Adrenal gland (tissue), 12 donors: ENCODE results near the gene TBXA2R. TPM values are rescaled to one million over a fixed set of nuclear protein-coding genes. Genes with fewer than 3 reads are reported as not detected.

Experiments used
- DNase-seq, 7 donors: peaks; one replicate each; pipeline ENCODE4 v3.0.0-alpha.2; 2019 to 2020
- H3K27ac ChIP-seq, 5 donors: fragments of 200-600 bp; sonication (generic) in 4 of 5; 1 replicate in 3 of 5; 2 replicates in 2 of 5; pipeline versions ENCODE4 v1.5.1 to v1.8.0; 2016 to 2020; ENCODE audit warnings: mild to moderate bottlenecking in 1 of 5
- H3K27me3 ChIP-seq: fragments of 200-600 bp; 2 replicates; pipeline ENCODE4 v1.8.0; 2021
- H3K36me3 ChIP-seq, 2 donors: fragments of 200-600 bp; replicated peaks in 1 of 2; 1 replicate in 1 of 2; 2 replicates in 1 of 2; pipeline versions ENCODE4 v1.5.1 to v1.8.0; 2018 to 2022
- H3K4me1 ChIP-seq, 2 donors: fragments of 200-600 bp; replicated peaks in 1 of 2; 1 replicate in 1 of 2; 2 replicates in 1 of 2; pipeline versions ENCODE4 v1.5.1 to v1.8.0; 2018 to 2021
- H3K4me3 ChIP-seq, 4 donors: fragments of 200-600 bp; sonication (generic) in 3 of 4; one replicate each; pipeline ENCODE4 v1.5.1; 2016 to 2018
- H3K9me3 ChIP-seq, 3 donors: fragments of 200-600 bp; sonication (generic) in 1 of 3; replicated peaks in 1 of 3; 1 replicate in 2 of 3; 2 replicates in 1 of 3; pipeline versions ENCODE4 v1.5.1 to v1.8.0; 2016 to 2021
- POLR2A ChIP-seq, 2 donors: fragments of 450-650 bp; IDR thresholded peaks; one replicate each; pipeline ENCODE4 v1.6.1; 2017; ENCODE audit warnings: antibody characterized with exemption in 2 of 2, mild to moderate bottlenecking in 2 of 2, moderate library complexity in 1 of 2
- WGBS, 4 donors: extraction: QIAGEN DNeasy Blood & Tissue Kit in 2 of 4; methylation state at CpG; one replicate each; pipeline versions ENCODE4 v1.1.5 to v1.1.7; 2013 to 2017; 5-methylcytosine and 5-hydroxymethylcytosine counted together
- intact Hi-C, 2 donors: fragments of 100-400 bp; cut with DNase I; formaldehyde crosslinking; loops; one replicate each; pipeline versions ENCODE4 v1.14.1 to v1.15.0; 2022 to 2023
- polyA plus RNA-seq, 3 donors: library from polyadenylated mRNA; stranded (reverse); fragments of 200-250 nt in 2 of 3; fragments of 350-450 nt in 1 of 3; fragmentation: Illumina TruSeq in 1 of 3; extraction: RNeasy Lipid Tissue Mini Kit (QIAGEN cat#74804) in 1 of 3; gene quantifications; one replicate each; pipeline ENCODE4 v1.2.3, GENCODE V29; 2013 to 2014
- total RNA-seq, 9 donors: library from RNA; depleted of rRNA in 4 of 9; stranded (reverse); fragments of >200 nt in 4 of 9; fragments of 120-200 nt in 1 of 9; fragmentation: NEBNext Ultra II Directional in 1 of 9; extraction: Animal tissue kit (Norgen Biotek cat#: 25700) in 1 of 9; gene quantifications; one replicate each; pipeline versions ENCODE4 v1.1.0 to v1.2.4, GENCODE V29; 2013 to 2023
- TF ChIP-seq, protein P1 (sequence below), 6 experiments: fragments of 450-650 bp in 4 of 6; fragments of 200-600 bp in 2 of 6; sonication (generic) in 1 of 6; IDR thresholded peaks; 1 replicate in 5 of 6; 2 replicates in 1 of 6; pipeline versions ENCODE4 v1.5.1 to v1.8.0; 2016 to 2021; ENCODE audit warnings: antibody characterized with exemption in 6 of 6, mild to moderate bottlenecking in 2 of 6, moderate library complexity in 1 of 6
- donor health status: healthy with polysubstance abuse.
- donor health status: Bipolar disorder and iron deficiency.
- donor health status: DM: yes; HTN: yes; CAD: no.
- donor health status: DM: no; HTN: no; CAD: no.
- donor health status: DM: no; HTN: no; CAD: no.
- donor health status: DM: yes; HTN: yes; CAD: no.

Gene TBXA2R
- total and polyA plus RNA-seq, 12 donors: 4.7 to 25.5 (median 12.4) TPM

DNA sequence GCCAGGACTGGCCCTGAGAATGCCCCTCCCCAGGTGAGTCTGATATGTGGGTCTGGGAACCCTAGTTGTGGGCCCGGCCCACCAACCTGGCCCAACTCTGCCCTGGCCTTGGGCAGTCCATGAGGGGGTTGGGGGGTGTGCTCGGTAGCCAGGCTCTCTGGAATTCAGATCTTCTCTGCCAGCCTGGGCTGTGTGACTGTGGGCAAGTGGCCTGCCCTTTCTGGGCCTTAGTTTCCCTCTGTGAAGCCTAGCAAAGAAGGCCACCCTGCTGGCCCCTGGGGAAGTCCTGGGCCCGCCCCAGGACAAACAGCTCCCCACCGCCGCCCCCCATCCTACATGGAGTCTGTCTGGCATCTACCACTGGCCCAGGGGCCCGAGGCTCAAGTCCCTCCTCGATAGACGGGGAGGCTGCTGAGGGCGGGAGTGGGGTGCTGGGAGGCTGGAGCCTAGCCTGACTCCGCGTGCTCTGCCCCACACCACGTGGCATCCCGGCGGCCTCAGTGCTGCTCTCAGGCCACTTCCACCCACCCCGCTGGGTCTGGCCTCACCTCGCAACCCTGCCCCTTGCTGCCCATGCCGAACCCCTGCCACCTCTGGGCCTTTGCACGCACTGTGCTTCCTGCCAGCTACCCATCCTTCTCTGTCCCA is 8.3 kb upstream of the TBXA2R start:
- H3K4me3 ChIP-seq: no peak overlapping the region
- no peaks in the 10 kb centered on the region for H3K9me3 ChIP-seq
- H3K27ac ChIP-seq: no peak overlapping the region
- 91 to 97% (median 93%) methylated on average over 3 to 17 of the region's 18 CpGs for WGBS, 4 donors
- no peaks in the 10 kb centered on the region for H3K27me3 ChIP-seq
- DNase-seq: no peak
- intact Hi-C loops: loop anchor here (5.0 kb wide), 1 partner anchor 68 kb away; no protein-coding TSS in a partner anchor
- peaks cover 0 to 9% of the 10 kb centered on the region in 2 donors for H3K4me1 ChIP-seq
- TF ChIP-seq, protein P1, sequence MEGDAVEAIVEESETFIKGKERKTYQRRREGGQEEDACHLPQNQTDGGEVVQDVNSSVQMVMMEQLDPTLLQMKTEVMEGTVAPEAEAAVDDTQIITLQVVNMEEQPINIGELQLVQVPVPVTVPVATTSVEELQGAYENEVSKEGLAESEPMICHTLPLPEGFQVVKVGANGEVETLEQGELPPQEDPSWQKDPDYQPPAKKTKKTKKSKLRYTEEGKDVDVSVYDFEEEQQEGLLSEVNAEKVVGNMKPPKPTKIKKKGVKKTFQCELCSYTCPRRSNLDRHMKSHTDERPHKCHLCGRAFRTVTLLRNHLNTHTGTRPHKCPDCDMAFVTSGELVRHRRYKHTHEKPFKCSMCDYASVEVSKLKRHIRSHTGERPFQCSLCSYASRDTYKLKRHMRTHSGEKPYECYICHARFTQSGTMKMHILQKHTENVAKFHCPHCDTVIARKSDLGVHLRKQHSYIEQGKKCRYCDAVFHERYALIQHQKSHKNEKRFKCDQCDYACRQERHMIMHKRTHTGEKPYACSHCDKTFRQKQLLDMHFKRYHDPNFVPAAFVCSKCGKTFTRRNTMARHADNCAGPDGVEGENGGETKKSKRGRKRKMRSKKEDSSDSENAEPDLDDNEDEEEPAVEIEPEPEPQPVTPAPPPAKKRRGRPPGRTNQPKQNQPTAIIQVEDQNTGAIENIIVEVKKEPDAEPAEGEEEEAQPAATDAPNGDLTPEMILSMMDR (IDR thresholded peaks at IDR 0.05): no peak
- TF ChIP-seq POLR2A (IDR thresholded peaks at IDR 0.05): no peak
- peaks cover 0 to 18% of the 10 kb centered on the region in 2 donors for H3K36me3 ChIP-seq

DNA sequence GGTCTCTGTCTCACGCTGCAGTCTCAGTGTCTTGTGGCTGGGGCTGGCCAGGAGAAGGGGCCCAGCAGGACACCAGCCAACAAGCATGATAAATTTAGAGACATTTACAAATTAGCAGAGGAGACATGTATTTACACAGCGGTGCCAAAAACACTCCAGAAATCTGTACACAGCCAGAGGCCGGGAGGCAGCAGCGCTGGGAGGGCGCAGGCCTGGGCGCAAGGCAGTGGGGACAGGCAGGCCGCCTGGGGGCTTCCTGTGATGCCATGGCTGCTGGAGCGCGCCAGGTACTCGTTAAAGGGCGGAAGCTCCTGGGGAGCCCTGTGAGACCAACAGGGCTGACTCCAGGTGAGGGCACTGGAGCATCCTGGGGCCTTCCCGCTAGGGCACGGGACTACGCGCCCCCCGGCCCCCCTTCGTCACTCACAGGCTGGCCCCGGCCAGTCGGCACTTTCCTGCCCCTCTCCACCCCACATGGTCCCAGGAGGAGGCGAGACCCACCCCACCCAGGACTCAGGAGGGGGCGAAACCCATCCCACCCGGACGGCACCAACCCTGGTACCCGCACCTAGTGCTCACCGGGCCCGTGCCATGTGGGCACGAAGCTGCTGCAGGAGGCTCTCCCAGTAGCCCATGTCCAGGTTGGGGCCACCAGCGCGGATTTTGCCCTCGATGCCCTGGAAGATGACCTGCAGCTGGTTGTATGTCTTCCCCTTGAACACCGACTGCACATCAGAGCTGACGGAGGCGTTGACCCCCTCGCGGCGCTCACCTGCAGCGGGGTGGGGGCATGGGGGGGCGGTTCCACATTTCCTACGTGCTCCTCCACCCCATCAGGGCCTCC is 7.4 kb upstream of the TBXA2R start:
- no peaks in the 10 kb centered on the region for H3K27me3 ChIP-seq
- H3K36me3 ChIP-seq: peaks cover 0 to 18% of the 10 kb centered on the region in 2 donors
- TF ChIP-seq POLR2A (IDR thresholded peaks at IDR 0.05): no peak
- TF ChIP-seq, protein P1 (IDR thresholded peaks at IDR 0.05): no peak
- H3K4me3 ChIP-seq: no peak overlapping the region
- peak in 1 of 7 donors; percentile 15 for DNase-seq
- intact Hi-C loops: loop anchor here in 1 of 2 donors (5.0 kb wide), 1 partner anchor 67 kb away; no protein-coding TSS in a partner anchor
- H3K9me3 ChIP-seq: no peaks in the 10 kb centered on the region
- WGBS, 4 donors: 81 to 91% (median 87%) methylated on average over 26 to 39 of the region's 39 CpGs
- peaks cover 7 to 17% of the 10 kb centered on the region in 2 donors for H3K4me1 ChIP-seq
- no peak overlapping the region for H3K27ac ChIP-seq

DNA sequence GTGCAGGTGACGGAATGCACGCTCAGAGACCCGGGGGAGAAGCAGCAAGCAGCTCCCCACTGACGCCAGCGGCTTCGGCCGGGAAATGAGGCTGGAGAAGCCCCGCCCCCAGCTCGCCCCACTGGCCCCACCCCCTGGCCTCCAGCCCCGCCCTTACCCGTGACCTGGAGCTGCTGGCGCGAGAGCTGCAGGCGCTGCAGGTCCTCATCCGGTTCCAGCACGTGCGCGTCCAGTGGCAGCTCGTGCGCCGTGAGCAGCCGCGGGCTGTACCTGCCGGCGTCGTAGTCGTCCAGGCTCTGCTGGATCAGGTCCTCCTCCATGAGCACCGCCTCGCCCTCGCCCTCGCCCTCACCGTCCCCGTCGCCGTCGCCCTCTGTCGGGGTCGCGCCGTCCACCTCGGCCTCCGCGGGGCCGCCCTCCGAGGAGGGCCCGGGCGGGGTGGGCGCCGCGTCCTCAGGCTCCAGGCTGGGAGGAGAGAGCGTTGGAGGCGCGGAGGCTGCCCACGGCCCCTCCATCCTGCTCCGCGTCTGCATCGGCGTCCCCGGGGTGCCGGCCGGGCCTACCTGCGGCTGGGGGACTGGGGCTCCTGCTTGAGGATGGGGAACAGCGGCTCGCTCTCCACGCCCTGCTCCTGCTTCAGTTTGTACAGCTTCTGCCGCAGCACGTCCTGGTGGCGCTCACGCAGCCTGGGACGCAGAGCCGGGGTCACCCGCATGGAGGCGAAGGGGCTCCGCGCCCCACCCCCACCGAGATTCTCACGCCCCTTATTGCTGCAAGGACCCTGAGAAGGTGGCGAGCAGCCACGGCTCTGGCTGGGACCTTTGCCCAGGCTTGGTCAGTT is 6.4 kb upstream of the TBXA2R start:
- peak overlapping the region in 1 of 5 donors; percentile 10 for H3K27ac ChIP-seq
- H3K4me3 ChIP-seq: no peak overlapping the region
- TF ChIP-seq POLR2A (IDR thresholded peaks at IDR 0.05): no peak
- TF ChIP-seq, protein P1 (IDR thresholded peaks at IDR 0.05): no peak
- H3K9me3 ChIP-seq: no peaks in the 10 kb centered on the region
- DNase-seq: peak in 3 of 7 donors; percentile 14 to 35 (median 30)
- WGBS, 4 donors: 84 to 89% (median 87%) methylated on average over 12 to 79 of the region's 79 CpGs
- no peaks in the 10 kb centered on the region for H3K27me3 ChIP-seq
- H3K36me3 ChIP-seq: peaks cover 0 to 18% of the 10 kb centered on the region in 2 donors
- H3K4me1 ChIP-seq: peaks cover 15 to 22% of the 10 kb centered on the region in 2 donors
- intact Hi-C loops: loop anchor here in 1 of 2 donors (5.0 kb wide), 1 partner anchor 66 kb away; no protein-coding TSS in a partner anchor
